T-helper 1 cell treated with Interleukin-12 subunit alpha and Interleukin-12 subunit beta and Interleukin-4 antibody, amounts not matched to agents 30 ng/mL and 1 ng/mL, for 36 hours (primary cell): Measurements from ENCODE around the gene INPP5D. TPM values are rescaled to one million over a fixed set of nuclear protein-coding genes. Genes with fewer than 3 reads are reported as not detected.
"Not testable (repeated sequence)": the region's sequence is repeated elsewhere in the genome, so short reads cannot be mapped to it uniquely, and the experiment has no call there.

Source experiments
- intact Hi-C: fragments of 100-400 bp; cut with micrococcal nuclease; formaldehyde crosslinking; loops from one replicate; pipeline ENCODE4 v1.15.1; 2024
- total RNA-seq: library from RNA; stranded (reverse); gene quantifications from 2 replicates; pipeline ENCODE4 v1.2.3, GENCODE V29; 2022

The INPP5D gene
- total RNA-seq: 128 and 141 TPM in 2 replicates

DNA sequence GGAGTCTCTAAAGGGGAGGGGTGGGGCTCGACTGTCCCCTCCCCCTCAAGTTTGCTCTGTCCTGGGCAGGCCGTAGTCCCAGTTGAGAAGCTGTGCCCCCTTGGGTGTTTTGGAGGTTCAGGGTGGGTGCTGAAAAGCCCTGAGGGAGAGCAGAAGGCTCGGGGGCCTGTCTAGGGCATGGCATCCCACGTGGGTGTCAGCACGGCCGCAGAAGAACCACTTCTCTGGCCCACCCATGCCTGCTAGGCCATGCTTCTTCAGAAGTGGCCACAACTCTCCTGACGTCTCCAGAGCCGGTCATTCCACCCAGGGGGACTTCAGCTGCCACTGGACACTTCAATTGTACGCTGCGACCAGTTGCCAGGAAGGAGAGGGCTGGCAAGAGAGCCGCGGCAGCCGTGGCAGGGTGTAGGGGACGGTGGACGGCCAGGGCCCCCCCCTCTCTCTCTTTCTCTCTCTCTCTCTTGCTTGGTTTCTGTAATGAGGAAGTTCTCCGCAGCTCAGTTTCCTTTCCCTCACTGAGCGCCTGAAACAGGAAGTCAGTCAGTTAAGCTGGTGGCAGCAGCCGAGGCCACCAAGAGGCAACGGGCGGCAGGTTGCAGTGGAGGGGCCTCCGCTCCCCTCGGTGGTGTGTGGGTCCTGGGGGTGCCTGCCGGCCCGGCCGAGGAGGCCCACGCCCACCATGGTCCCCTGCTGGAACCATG is at the start of gene INPP5D:
TSS of gene INPP5D (plus strand) at position 546 of the 704 bp plus-strand sequence. CDS start at position 683, 137 bp downstream.
- intact Hi-C loops: loop anchor here (1.0 to 5.0 kb wide), 7 partner anchors 16 to 1278 kb away; partner anchors contain the start of genes ATG16L1, EIF4E2, GIGYF2 and PDE6D

DNA sequence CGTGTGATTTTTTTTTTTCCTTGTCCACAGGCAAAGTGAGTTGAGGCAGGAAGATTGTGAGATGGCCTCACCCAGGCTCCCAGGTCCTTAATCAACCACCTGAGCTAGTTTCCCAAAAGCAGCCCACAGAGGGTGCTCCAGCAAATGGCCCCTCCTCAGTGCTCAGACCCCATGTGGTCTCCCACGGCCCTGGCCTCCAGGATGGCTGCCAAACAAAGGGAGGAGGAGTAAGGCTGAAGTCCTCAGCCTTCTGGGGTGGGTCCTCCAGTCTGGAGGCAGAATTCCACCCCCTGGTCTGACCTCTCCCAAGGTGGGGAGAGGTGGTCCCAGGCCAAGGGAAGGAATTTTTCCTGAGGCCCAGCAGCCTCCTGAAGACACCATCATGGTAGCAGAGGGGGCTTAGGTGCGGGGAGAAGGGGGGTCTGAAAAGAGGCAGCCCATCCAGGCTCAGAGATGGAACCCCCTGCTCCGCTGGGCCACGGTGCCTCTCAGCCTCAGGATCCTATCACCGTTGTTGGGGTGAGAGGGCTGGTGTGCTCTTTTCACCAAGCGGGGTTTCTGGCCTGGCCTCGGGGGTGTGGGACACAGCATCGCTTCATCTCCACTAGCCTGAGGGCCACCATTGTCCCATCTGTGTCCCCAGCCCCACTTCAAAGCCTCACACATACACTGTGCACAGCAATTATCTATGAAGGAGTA is 49.4 kb upstream of the INPP5D start:
- intact Hi-C loops: loop anchor here (5.0 kb wide), 1 partner anchor 823 kb away; no protein-coding TSS in a partner anchor

GRCh38 chr2:233011268-233011650 is 48.9 kb upstream of the INPP5D start:
- intact Hi-C loops: loop anchor here (5.0 kb wide), 1 partner anchor 824 kb away; no protein-coding TSS in a partner anchor

- intact Hi-C loops: loop anchor here (5.0 kb wide), 1 partner anchor 824 kb away; no protein-coding TSS in a partner anchor
Measured at GRCh38 chr2:233011702-233012131, 48.4 kb upstream of the INPP5D start.

- intact Hi-C loops: loop anchor here (5.0 kb wide), 1 partner anchor 825 kb away; no protein-coding TSS in a partner anchor
Measured at GRCh38 chr2:233012301-233012971, 47.7 kb upstream of the INPP5D start.

- intact Hi-C loops: loop anchor here (5.0 kb wide), 1 partner anchor 826 kb away; no protein-coding TSS in a partner anchor
Measured at GRCh38 chr2:233013027-233013461, 47.1 kb upstream of the INPP5D start, which contains the start of gene NGEF. Gene NGEF (minus strand): TSS chr2:233013256. CDS start chr2:232974890, 38,366 bp downstream.

- intact Hi-C loops: loop anchor here (5.0 kb wide), 1 partner anchor 826 kb away; no protein-coding TSS in a partner anchor
Measured at GRCh38 chr2:233013650-233014049, 46.5 kb upstream of the INPP5D start.

GRCh38 chr2:233015019-233015645 is 45.0 kb upstream of the INPP5D start:
- intact Hi-C loops: no loop called here

DNA sequence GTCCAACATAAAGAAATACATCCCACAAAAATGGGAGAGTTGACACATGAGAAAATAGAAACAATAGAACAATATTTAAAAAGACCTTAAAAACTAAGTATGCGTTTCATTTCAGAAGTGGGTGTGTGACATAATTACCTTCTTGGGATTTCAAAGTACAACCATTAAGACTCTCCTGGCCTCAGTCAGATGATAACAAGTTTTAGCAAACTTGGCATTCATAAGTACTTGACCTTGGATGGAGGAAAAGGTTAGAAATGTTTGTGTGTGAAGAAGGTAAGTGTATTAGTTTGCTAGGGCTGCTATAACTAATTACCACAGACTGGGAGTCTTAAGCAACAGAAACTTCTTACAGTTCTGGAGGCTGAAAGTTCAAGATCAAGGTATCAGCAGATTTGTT is 42.2 kb upstream of the INPP5D start:
- intact Hi-C loops: no loop called here

DNA sequence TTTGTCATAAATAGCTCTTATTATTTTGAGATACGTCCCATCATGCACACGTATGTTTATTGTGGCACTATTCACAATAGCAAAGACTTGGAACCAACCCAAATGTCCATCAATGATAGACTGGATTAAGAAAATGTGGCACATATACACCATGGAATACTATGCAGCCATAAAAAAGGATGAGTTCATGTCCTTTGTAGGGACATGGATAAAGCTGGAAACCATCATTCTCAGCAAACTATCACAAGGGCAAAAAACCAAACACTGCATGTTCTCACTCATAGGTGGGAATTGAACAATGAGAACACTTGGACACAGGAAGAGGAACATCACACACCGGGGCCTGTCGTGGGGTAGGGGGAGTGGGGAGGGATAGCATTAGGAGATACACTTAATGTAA is 40.5 kb upstream of the INPP5D start:
- intact Hi-C loops: not testable (repeated sequence)

- intact Hi-C loops: no loop called here
Measured at GRCh38 chr2:233020454-233020853, 39.7 kb upstream of the INPP5D start.

DNA sequence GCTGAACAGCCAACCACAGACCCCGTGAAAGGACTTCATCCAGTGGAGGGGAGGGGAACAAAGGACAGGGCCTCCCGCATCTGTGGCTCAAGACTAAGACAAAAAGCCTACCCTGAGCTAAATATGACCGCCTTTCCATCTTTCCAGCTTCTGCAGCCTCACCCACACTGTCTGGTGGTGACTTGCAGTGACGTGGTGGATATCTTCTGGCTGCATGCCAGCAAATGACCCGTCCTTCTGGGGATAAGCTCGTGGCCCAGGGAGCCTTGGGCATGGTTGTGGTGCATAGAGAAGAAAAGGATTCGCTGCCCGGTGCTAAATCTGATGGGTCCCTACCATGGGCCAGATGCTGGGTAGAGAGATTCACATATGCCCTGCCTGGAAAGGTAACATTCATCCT is 38.4 kb upstream of the INPP5D start:
- intact Hi-C loops: no loop called here

GRCh38 chr2:233022561-233022960 is 37.6 kb upstream of the INPP5D start:
- intact Hi-C loops: no loop called here

- intact Hi-C loops: no loop called here
Measured at GRCh38 chr2:233023007-233023760, 37.0 kb upstream of the INPP5D start.

- intact Hi-C loops: no loop called here
Measured at GRCh38 chr2:233023761-233024410, 36.3 kb upstream of the INPP5D start.

- intact Hi-C loops: no loop called here
Measured at GRCh38 chr2:233025706-233026105, 34.4 kb upstream of the INPP5D start.

DNA sequence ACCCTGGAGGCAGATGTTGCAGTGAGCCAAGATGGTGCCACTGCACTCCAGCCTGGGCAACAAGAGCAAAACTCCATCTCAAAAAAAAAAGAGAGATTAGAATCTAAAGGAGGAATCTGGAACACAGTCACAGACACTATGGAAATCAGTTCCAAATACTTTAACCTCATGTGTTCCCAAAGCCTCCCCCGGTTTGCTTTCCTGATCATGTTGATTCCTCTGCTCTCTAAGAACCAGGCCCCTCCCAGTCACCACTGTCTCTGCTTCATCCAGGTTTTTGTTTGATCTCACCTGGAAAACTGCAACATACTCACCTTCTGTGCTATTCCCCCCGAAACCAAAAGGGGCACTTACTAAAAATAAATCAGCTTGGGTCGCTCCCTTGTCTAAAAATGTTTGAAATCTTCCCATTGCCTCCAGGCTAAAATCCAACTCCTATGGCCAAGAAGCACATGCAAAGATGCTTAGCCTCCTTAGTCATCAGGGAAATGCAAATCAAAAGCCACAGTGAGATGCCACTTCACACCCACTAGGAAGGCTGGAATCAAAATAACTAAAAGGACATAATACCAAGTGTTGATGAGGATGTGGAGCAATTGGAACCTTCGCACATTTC is 33.8 kb upstream of the INPP5D start:
- intact Hi-C loops: no loop called here

GRCh38 chr2:233029321-233029720 is 30.8 kb upstream of the INPP5D start:
- intact Hi-C loops: loop anchor here (1.0 kb wide), 3 partner anchors 176 to 423 kb away; no protein-coding TSS in a partner anchor
